ENCODE data around the gene TIE1. TPM values are rescaled to one million over a fixed set of nuclear protein-coding genes. Genes with fewer than 3 reads are reported as not detected.

The TIE1 gene
- total and polyA plus RNA-seq, 7 donors: 8.2 to 29.7 (median 10.9) TPM

GRCh38 chr1:43288058-43288784 lies 12.6 kb upstream of the TIE1 start:
- H3K9me3 ChIP-seq: no peaks in the 10 kb centered on the region
- ATAC-seq (no peak), DNase-seq (no peak)
- 82 to 87% (median 83%) methylated on average over 9 of the region's 9 CpGs for WGBS, 3 donors
- no peak for TF ChIP-seq CTCF (IDR thresholded peaks at IDR 0.05)
- H3K4me3 ChIP-seq: no peak overlapping the region
- H3K36me3 ChIP-seq (ENCODE audit: insufficient read depth in 1 of 2, low read depth in 1 of 2): no peaks in the 10 kb centered on the region
- H3K27ac ChIP-seq: no peak overlapping the region
- no peaks in the 10 kb centered on the region for H3K4me1 ChIP-seq
- peaks cover 0 to 4% (median 0%) of the 10 kb centered on the region in 3 donors for H3K27me3 ChIP-seq (ENCODE audit: insufficient read depth in 3 of 3, low read length in 2 of 3)
- intact Hi-C loops (cut with DNase I): no loop called here

- ATAC-seq: no peak
- WGBS, 3 donors: 58 to 62% (median 59%) methylated on average over 12 of the region's 12 CpGs
- H3K4me1 ChIP-seq: no peaks in the 10 kb centered on the region
These were observed 11.7 kb upstream of the TIE1 start for GRCh38 chr1:43288785-43289706.

GRCh38 chr1:43292216-43292615 lies 8.6 kb upstream of the TIE1 start:
- DNase-seq (no peak), ATAC-seq (no peak)
- Histone ChIP-seq H3K36me3 (ENCODE audit: insufficient read depth in 1 of 2, low read depth in 1 of 2) (no peaks in the 10 kb centered on the region), H3K4me3 (no peak overlapping the region), H3K4me1 (peaks cover 6% of the 10 kb centered on the region), H3K9me3 (no peaks in the 10 kb centered on the region), H3K27ac (no peak overlapping the region), H3K27me3 (ENCODE audit: insufficient read depth in 3 of 3, low read length in 2 of 3) (no peaks in the 10 kb centered on the region)
- TF ChIP-seq CTCF (IDR thresholded peaks at IDR 0.05): no peak
- intact Hi-C loops (cut with DNase I): no loop called here
- 78 to 85% (median 80%) methylated on average over 7 of the region's 7 CpGs for WGBS, 3 donors

More at GRCh38 chr1:43288785-43289706, 11.7 kb upstream of the TIE1 start:
- TF ChIP-seq CTCF (IDR thresholded peaks at IDR 0.05): no peak
- no peaks in the 10 kb centered on the region for H3K9me3 ChIP-seq
- intact Hi-C loops (cut with DNase I): no loop called here
- H3K27ac ChIP-seq: no peak overlapping the region
- H3K27me3 ChIP-seq (ENCODE audit: insufficient read depth in 3 of 3, low read length in 2 of 3): peaks cover 0 to 4% (median 0%) of the 10 kb centered on the region in 3 donors
- H3K4me3 ChIP-seq: no peak overlapping the region
- no peaks in the 10 kb centered on the region for H3K36me3 ChIP-seq (ENCODE audit: insufficient read depth in 1 of 2, low read depth in 1 of 2)
- DNase-seq: no peak

- no peak overlapping the region for H3K4me3 ChIP-seq
- H3K27ac ChIP-seq: no peak overlapping the region
- H3K27me3 ChIP-seq (ENCODE audit: insufficient read depth in 3 of 3, low read length in 2 of 3): no peaks in the 10 kb centered on the region
- WGBS, 3 donors: 67 to 83% (median 77%) methylated on average over 5 of the region's 5 CpGs
- H3K36me3 ChIP-seq (ENCODE audit: insufficient read depth in 1 of 2, low read depth in 1 of 2): no peaks in the 10 kb centered on the region
- DNase-seq: no peak
- TF ChIP-seq CTCF (IDR thresholded peaks at IDR 0.05): no peak
- intact Hi-C loops (cut with DNase I): no loop called here
- H3K4me1 ChIP-seq: peaks cover 6% of the 10 kb centered on the region
- ATAC-seq: no peak
- no peaks in the 10 kb centered on the region for H3K9me3 ChIP-seq
These were observed 8.1 kb upstream of the TIE1 start for GRCh38 chr1:43292679-43293078.

All from psoas muscle (tissue), 8 donors.